ENCODE results near the gene PRKACB. TPM values are rescaled to one million over a fixed set of nuclear protein-coding genes. Genes with fewer than 3 reads are reported as not detected.

The PRKACB gene
- total RNA-seq, 1 donor from 2014 or later = 44.1 TPM

DNA sequence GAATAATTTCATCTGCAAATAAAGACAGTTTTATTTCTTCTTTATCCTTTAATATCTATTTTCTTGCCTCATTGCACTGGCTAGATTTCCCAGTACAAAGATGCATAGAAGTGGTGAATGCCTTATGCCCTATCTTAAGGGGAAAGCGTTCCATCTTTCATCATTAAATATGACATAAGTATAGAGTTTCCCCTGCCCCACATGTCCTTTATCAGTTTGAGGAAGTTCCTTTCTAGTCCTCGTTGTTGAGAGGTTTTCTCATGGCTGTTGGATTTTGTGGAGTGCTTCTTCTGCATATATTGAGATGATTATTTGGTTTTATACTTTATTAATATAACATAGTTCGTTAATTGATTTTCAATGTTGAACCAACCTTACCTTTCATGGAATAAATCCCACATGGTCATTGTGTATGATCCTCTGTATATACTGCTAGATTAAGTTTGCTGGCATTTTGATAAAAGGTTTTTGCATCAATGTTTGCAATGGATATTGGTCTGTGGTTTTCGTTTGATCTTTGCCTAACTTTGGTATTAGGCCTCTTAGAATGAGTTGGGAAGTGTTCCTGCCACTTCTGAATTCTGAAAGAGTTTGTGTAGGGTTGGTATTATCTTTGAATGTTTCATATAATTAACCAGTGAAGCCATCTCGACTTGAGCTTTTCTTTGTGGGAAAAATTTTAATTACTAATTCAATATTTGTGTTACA, 15.6 kb downstream of the PRKACB start:
- H3K9me3 ChIP-seq (ENCODE audit: low read depth) = no peaks in the 10 kb centered on the region
- Mint-ChIP-seq H3K27ac (no peak overlapping the region), H3K9me3 (no peaks in the 10 kb centered on the region), H3K36me3 (peaks cover 3% of the 10 kb centered on the region), H3K4me3 (no peak overlapping the region), H3K4me1 (peaks cover 7% of the 10 kb centered on the region), H3K27me3 (ENCODE audit: insufficient read depth, low read depth) (no peaks in the 10 kb centered on the region)
- no peak overlapping the region for H3K27ac ChIP-seq
- H3K4me1 ChIP-seq = no peaks in the 10 kb centered on the region
- no peaks in the 10 kb centered on the region for H3K79me2 ChIP-seq (ENCODE audit: low read depth)
- H3K9ac ChIP-seq = no peak overlapping the region
- H3K4me3 ChIP-seq = no peak overlapping the region
- no peak overlapping the region for H2AFZ ChIP-seq (replicated peaks)
- H3F3A ChIP-seq (ENCODE audit: low read depth) = no peaks in the 10 kb centered on the region
- TF ChIP-seq EZH2 (IDR thresholded peaks at IDR 0.05) (no peak), EZH2phosphoT487 (IDR thresholded peaks at IDR 0.05) (no peak), CTCF (IDR thresholded peaks at IDR 0.05) (no peak)
- no peaks in the 10 kb centered on the region for H4K20me1 ChIP-seq (ENCODE audit: low read depth)
- H3K27me3 ChIP-seq = no peaks in the 10 kb centered on the region
- no peaks in the 10 kb centered on the region for H3K36me3 ChIP-seq
- no peak for DNase-seq (ENCODE audit: low spot score)
- H3K4me2 ChIP-seq = no peak overlapping the region

GRCh38 chr1:84162295-84162694, 18.2 kb downstream of the PRKACB start:
- Histone ChIP-seq H3K9me3 (ENCODE audit: low read depth) (no peaks in the 10 kb centered on the region), H3F3A (ENCODE audit: low read depth) (no peaks in the 10 kb centered on the region), H3K4me1 (no peaks in the 10 kb centered on the region), H3K4me3 (no peak overlapping the region), H3K9ac (no peak overlapping the region), H2AFZ (replicated peaks) (no peak overlapping the region), H3K27ac (no peak overlapping the region), H3K79me2 (ENCODE audit: low read depth) (no peaks in the 10 kb centered on the region), H3K36me3 (no peaks in the 10 kb centered on the region), H3K27me3 (no peaks in the 10 kb centered on the region), H3K4me2 (no peak overlapping the region), H4K20me1 (ENCODE audit: low read depth) (no peaks in the 10 kb centered on the region)
- H3K9me3 Mint-ChIP-seq = no peaks in the 10 kb centered on the region
- TF ChIP-seq CTCF (IDR thresholded peaks at IDR 0.05) = no peak
- no peak for TF ChIP-seq EZH2phosphoT487 (IDR thresholded peaks at IDR 0.05)
- no peak for TF ChIP-seq EZH2 (IDR thresholded peaks at IDR 0.05)
- H3K27ac Mint-ChIP-seq = no peak overlapping the region
- H3K4me1 Mint-ChIP-seq = peaks cover 8% of the 10 kb centered on the region
- no peak overlapping the region for H3K4me3 Mint-ChIP-seq
- H3K36me3 Mint-ChIP-seq = peaks cover 3% of the 10 kb centered on the region
- H3K27me3 Mint-ChIP-seq (ENCODE audit: insufficient read depth, low read depth) = no peaks in the 10 kb centered on the region
- no peak for DNase-seq (ENCODE audit: low spot score)

DNA sequence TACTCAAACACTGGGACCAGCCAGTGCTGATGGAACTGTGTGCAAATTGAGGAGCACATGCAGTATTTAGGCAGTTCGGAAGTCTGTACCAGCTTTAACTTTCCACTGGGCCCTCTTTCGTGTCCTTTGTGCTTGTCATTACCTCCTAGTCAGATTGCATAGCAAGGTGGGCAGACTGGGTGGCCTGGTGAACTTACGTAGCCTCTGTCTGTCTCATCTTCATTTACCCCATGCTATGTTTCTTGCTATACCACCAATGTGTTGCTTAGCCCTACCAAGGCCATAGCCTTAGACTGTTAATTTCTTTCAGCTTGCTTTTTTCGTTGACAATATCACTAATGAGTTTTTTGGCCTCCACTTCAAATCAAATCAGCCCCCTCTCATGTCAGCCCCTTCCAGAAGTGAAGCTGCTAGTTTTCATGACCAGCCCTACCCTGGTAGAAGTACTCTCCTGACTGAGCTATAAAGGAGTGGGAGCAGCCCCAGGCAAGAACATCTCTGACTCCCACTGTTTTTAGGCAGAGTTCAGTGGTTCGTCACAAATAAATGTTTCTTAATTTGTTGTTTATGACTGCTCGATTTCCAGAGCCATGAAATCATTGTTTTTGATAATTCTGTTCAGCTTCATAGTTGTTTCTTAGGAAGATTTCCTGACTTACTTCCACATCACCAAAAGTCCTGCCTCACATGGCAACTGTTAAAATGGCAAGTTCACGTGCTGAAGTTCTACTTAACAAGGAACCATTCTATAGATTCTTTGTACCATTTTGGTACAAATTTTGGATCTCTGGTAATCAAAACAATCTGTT, 19.3 kb downstream of the PRKACB start:
- Histone ChIP-seq H3K4me2 (no peak overlapping the region), H3K4me3 (no peak overlapping the region), H3K27me3 (no peaks in the 10 kb centered on the region), H3K36me3 (no peaks in the 10 kb centered on the region), H3K9me3 (ENCODE audit: low read depth) (no peaks in the 10 kb centered on the region), H4K20me1 (ENCODE audit: low read depth) (no peaks in the 10 kb centered on the region), H3F3A (ENCODE audit: low read depth) (no peaks in the 10 kb centered on the region), H3K27ac (no peak overlapping the region), H3K79me2 (ENCODE audit: low read depth) (no peaks in the 10 kb centered on the region), H2AFZ (replicated peaks) (no peak overlapping the region), H3K9ac (no peak overlapping the region), H3K4me1 (no peaks in the 10 kb centered on the region)
- Mint-ChIP-seq H3K4me3 (no peak overlapping the region), H3K27me3 (ENCODE audit: insufficient read depth, low read depth) (no peaks in the 10 kb centered on the region), H3K4me1 (peaks cover 8% of the 10 kb centered on the region), H3K9me3 (no peaks in the 10 kb centered on the region), H3K27ac (no peak overlapping the region), H3K36me3 (peaks cover 3% of the 10 kb centered on the region)
- TF ChIP-seq CTCF (IDR thresholded peaks at IDR 0.05) (no peak), EZH2 (IDR thresholded peaks at IDR 0.05) (no peak), EZH2phosphoT487 (IDR thresholded peaks at IDR 0.05) (no peak)
- no peak for DNase-seq (ENCODE audit: low spot score)
